HCT116 (cell line): ENCODE measurements around the gene ADAMTS4. TPM values are rescaled to one million over a fixed set of nuclear protein-coding genes. Genes with fewer than 3 reads are reported as not detected.

ENCODE experiments used
- ATAC-seq: fragments of 200-7000 bp; cut with Tn5 transposase; 2 replicates; pipeline ENCODE4 v1.9.1; 2020; ENCODE audit warnings: mild to moderate bottlenecking, moderate library complexity
- BruUV-seq: library from RNA; stranded (reverse); fragments of 400-500 nt; replicated peaks from 2 replicates; lab custom pipeline; 2021; lab: Mats Ljungman, UMichigan
- CTCF ChIA-PET: fragments of 300-600 bp; sonication (Branson Sonifier 250); formaldehyde crosslinking; loops from one replicate; lab custom pipeline; 2021; ENCODE audit warnings: antibody characterized with exemption; lab: Charles Lee
- POLR2A ChIA-PET: fragments of 300-600, 350-600 bp; sonication (Branson Sonifier 250); formaldehyde crosslinking; loops from one replicate; lab custom pipeline; 2021; ENCODE audit warnings: antibody characterized with exemption; lab: Charles Lee
- RAD21 ChIA-PET, 2 experiments: fragments of 300-600 bp; sonication (Branson Sonifier 250); formaldehyde crosslinking; loops; one replicate each; lab custom pipeline; 2023; ENCODE audit warnings: low total read pairs in 2 of 2; ENCODE audit not compliant: uncharacterized antibody in 2 of 2, unreplicated experiment in 2 of 2, low non-redundant PET in 1 of 2; lab: Charles Lee
- DNase-seq: peaks from one replicate; pipeline ENCODE4 v3.0.0-alpha.2; 2010; ENCODE audit warnings: low read depth, low spot score
- H2AFZ ChIP-seq: fragments of 200-600 bp; shearing (Covaris generic), sonication (generic); 2 replicates; pipeline ENCODE4 v1.6.1; 2017; ENCODE audit warnings: low read depth, mixed run types, mixed read lengths, antibody characterized with exemption, low read length; ENCODE audit not compliant: poor library complexity, severe bottlenecking
- H3K27ac ChIP-seq: 2 replicates; pipeline ENCODE4 v1.5.1; 2012; ENCODE audit warnings: low read depth, low read length
- H3K27me3 ChIP-seq: fragments of 200-600 bp; sonication (generic); 2 replicates; pipeline ENCODE4 v1.6.1; 2016; ENCODE audit warnings: mixed run types, low read length, mixed read lengths; ENCODE audit not compliant: insufficient read depth
- H3K36me3 ChIP-seq, 2 experiments: fragments of 200-500 bp in 1 of 2; fragments of 200-600 bp in 1 of 2; sonication (Bioruptor generic) in 1 of 2; sonication (generic) in 1 of 2; 2 replicates each; pipeline versions ENCODE4 v1.5.1 to v1.6.1; 2014 to 2016; ENCODE audit warnings: low read length in 2 of 2, inconsistent platforms in 1 of 2, mixed read lengths in 1 of 2, mixed run types in 1 of 2; ENCODE audit not compliant: insufficient read depth in 2 of 2, control insufficient read depth in 1 of 2
- H3K4me1 ChIP-seq, 2 experiments: fragments of 200-600 bp in 1 of 2; sonication (generic) in 1 of 2; 2 replicates each; pipeline versions ENCODE4 v1.5.1 to v1.6.1; 2012 to 2017; ENCODE audit warnings: low read length in 2 of 2, inconsistent platforms in 1 of 2, mild to moderate bottlenecking in 1 of 2, mixed read lengths in 1 of 2, mixed run types in 1 of 2, moderate library complexity in 1 of 2; ENCODE audit not compliant: insufficient read depth in 2 of 2, control insufficient read depth in 1 of 2
- H3K4me2 ChIP-seq: fragments of 200-600 bp; sonication (generic); 2 replicates; pipeline ENCODE4 v1.6.1; 2017; ENCODE audit warnings: mixed run types, low read length, mixed read lengths
- H3K4me3 ChIP-seq, 2 experiments: fragments of 200-600 bp in 1 of 2; sonication (generic) in 1 of 2; replicated peaks in 1 of 2; 2 replicates each; pipeline ENCODE4 v1.5.1; 2011 to 2016; ENCODE audit warnings: low read length in 2 of 2, control low read depth in 1 of 2, low read depth in 1 of 2, mild to moderate bottlenecking in 1 of 2, mixed read lengths in 1 of 2, mixed run types in 1 of 2
- H3K79me2 ChIP-seq: fragments of 200-600 bp; sonication (generic); 2 replicates; pipeline ENCODE4 v1.6.1; 2017; ENCODE audit warnings: mild to moderate bottlenecking, mixed run types, low read length, moderate library complexity, mixed read lengths; ENCODE audit not compliant: insufficient read depth
- H3K9ac ChIP-seq: fragments of 200-600 bp; sonication (generic); 2 replicates; pipeline ENCODE4 v1.6.1; 2016; ENCODE audit warnings: low read length, mixed read lengths
- H3K9me2 ChIP-seq: fragments of 200-600 bp; sonication (generic), shearing (Covaris generic); 2 replicates; pipeline ENCODE4 v1.6.1; 2017; ENCODE audit warnings: mixed run types, mild to moderate bottlenecking, moderate library complexity; ENCODE audit not compliant: insufficient read depth
- H3K9me3 ChIP-seq, 2 experiments: fragments of 200-500 bp in 1 of 2; fragments of 200-600 bp in 1 of 2; sonication (Bioruptor generic) in 1 of 2; sonication (generic) in 1 of 2; 2 replicates each; pipeline ENCODE4 v1.6.1; 2014 to 2017; ENCODE audit warnings: low read length in 2 of 2, mixed read lengths in 2 of 2, inconsistent platforms in 1 of 2, low read depth in 1 of 2, mild to moderate bottlenecking in 1 of 2, mixed run types in 1 of 2, moderate library complexity in 1 of 2; ENCODE audit not compliant: control insufficient read depth in 1 of 2, insufficient read depth in 1 of 2
- H4K20me1 ChIP-seq: fragments of 200-600 bp; sonication (generic), shearing (Covaris generic); 2 replicates; pipeline ENCODE4 v1.6.1; 2017; ENCODE audit warnings: mixed run types, mild to moderate bottlenecking, moderate library complexity; ENCODE audit not compliant: insufficient read depth
- EGR1 ChIP-seq: IDR thresholded peaks from 2 replicates; pipeline ENCODE4 v1.6.1; 2012; ENCODE audit warnings: low read depth
- ELF1 ChIP-seq: IDR thresholded peaks from 2 replicates; pipeline ENCODE4 v1.6.1; 2012; ENCODE audit warnings: low read depth, borderline replicate concordance
- EZH2 ChIP-seq: fragments of 200-600 bp; sonication (generic); IDR thresholded peaks from 2 replicates; pipeline ENCODE4 v1.6.1; 2017; ENCODE audit warnings: antibody characterized with exemption, mixed run types
- POLR2AphosphoS5 ChIP-seq: IDR thresholded peaks from 2 replicates; pipeline ENCODE4 v1.6.1; 2011; ENCODE audit warnings: mild to moderate bottlenecking, low read depth, low read length, moderate library complexity
- RAD21 ChIP-seq: IDR thresholded peaks from 2 replicates; pipeline ENCODE4 v1.6.1; 2012; ENCODE audit warnings: low read depth, mild to moderate bottlenecking
- SRF ChIP-seq: IDR thresholded peaks from 2 replicates; pipeline ENCODE4 v1.6.1; 2012; ENCODE audit warnings: low read depth
- YY1 ChIP-seq: IDR thresholded peaks from 2 replicates; pipeline ENCODE4 v1.6.1; 2011; ENCODE audit warnings: low read length, low read depth, moderate library complexity, mild to moderate bottlenecking; ENCODE audit not compliant: insufficient replicate concordance; ENCODE audit errors: extremely low read depth
- intact Hi-C: fragments of 100-400 bp; cut with micrococcal nuclease; formaldehyde crosslinking; loops from 2 replicates; pipeline ENCODE4 v1.10.0; 2022
- total RNA-seq: library from RNA; stranded (reverse); gene quantifications from one replicate; pipeline ENCODE4 v1.2.1, GENCODE V29; 2021; ENCODE audit not compliant: unreplicated experiment
- TF ChIP-seq, protein P1 (sequence below): IDR thresholded peaks from 2 replicates; pipeline ENCODE4 v1.6.1; 2011; ENCODE audit warnings: mild to moderate bottlenecking, low read length, moderate library complexity; ENCODE audit not compliant: insufficient replicate concordance; ENCODE audit errors: extremely low read depth
- TF ChIP-seq, protein P2 (sequence below), 3 experiments: fragments of 200-600 bp in 1 of 3; sonication (generic) in 1 of 3; IDR thresholded peaks in 2 of 3; conservative IDR thresholded peaks in 1 of 3; 2 replicates each; pipeline ENCODE4 v1.5.1; 2012 to 2017; ENCODE audit warnings: low read depth in 2 of 3, low read length in 2 of 3, antibody characterized with exemption in 1 of 3, borderline replicate concordance in 1 of 3, control low read depth in 1 of 3, mild to moderate bottlenecking in 1 of 3, mixed read lengths in 1 of 3, mixed run types in 1 of 3, moderate library complexity in 1 of 3; ENCODE audit not compliant: insufficient read depth in 1 of 3
- TF ChIP-seq, protein P3 (sequence below): IDR thresholded peaks from 2 replicates; pipeline ENCODE4 v1.6.1; 2012
- TF ChIP-seq, protein P4 (sequence below): IDR thresholded peaks from 2 replicates; pipeline ENCODE4 v1.6.1; 2012; ENCODE audit warnings: low read depth
- TF ChIP-seq, protein P5 (sequence below): IDR thresholded peaks from 2 replicates; pipeline ENCODE4 v1.6.1; 2012

The ADAMTS4 gene
- total RNA-seq, 1 experiment from 2014 or later, result not detected

DNA sequence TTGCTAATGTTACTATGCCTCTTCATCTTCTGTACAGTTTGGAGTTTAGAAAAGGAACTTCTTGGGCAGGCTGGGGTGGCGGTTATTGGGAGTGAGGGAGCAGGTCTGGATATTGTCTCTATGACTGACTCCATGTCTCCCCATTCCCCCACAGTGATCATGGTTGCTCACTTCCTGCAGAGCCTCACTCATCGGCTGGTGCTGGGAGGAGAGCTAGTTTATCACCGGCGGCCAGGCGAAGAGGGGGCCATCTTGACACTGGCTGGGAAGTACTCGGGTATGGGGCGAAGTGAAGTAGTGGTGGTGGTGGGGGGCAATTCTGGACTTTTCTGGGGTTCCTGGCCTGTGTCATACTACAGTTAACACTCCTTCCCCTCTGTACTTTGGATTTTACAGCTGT, 29.2 kb upstream of the ADAMTS4 start (continued):
- TF ChIP-seq, protein P1, sequence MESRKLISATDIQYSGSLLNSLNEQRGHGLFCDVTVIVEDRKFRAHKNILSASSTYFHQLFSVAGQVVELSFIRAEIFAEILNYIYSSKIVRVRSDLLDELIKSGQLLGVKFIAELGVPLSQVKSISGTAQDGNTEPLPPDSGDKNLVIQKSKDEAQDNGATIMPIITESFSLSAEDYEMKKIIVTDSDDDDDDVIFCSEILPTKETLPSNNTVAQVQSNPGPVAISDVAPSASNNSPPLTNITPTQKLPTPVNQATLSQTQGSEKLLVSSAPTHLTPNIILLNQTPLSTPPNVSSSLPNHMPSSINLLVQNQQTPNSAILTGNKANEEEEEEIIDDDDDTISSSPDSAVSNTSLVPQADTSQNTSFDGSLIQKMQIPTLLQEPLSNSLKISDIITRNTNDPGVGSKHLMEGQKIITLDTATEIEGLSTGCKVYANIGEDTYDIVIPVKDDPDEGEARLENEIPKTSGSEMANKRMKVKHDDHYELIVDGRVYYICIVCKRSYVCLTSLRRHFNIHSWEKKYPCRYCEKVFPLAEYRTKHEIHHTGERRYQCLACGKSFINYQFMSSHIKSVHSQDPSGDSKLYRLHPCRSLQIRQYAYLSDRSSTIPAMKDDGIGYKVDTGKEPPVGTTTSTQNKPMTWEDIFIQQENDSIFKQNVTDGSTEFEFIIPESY, result no peak
- TF ChIP-seq, protein P2, sequence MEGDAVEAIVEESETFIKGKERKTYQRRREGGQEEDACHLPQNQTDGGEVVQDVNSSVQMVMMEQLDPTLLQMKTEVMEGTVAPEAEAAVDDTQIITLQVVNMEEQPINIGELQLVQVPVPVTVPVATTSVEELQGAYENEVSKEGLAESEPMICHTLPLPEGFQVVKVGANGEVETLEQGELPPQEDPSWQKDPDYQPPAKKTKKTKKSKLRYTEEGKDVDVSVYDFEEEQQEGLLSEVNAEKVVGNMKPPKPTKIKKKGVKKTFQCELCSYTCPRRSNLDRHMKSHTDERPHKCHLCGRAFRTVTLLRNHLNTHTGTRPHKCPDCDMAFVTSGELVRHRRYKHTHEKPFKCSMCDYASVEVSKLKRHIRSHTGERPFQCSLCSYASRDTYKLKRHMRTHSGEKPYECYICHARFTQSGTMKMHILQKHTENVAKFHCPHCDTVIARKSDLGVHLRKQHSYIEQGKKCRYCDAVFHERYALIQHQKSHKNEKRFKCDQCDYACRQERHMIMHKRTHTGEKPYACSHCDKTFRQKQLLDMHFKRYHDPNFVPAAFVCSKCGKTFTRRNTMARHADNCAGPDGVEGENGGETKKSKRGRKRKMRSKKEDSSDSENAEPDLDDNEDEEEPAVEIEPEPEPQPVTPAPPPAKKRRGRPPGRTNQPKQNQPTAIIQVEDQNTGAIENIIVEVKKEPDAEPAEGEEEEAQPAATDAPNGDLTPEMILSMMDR (IDR thresholded peaks at IDR 0.05 in 2 of 3, conservative IDR thresholded peaks at IDR 0.05 in 1 of 3; ENCODE audit: borderline replicate concordance in 1 of 3, insufficient read depth in 1 of 3, low read depth in 2 of 3, low read length in 2 of 3), result no peak
- TF ChIP-seq EGR1, result no peak
- TF ChIP-seq SRF, result no peak
- TF ChIP-seq, protein P3, sequence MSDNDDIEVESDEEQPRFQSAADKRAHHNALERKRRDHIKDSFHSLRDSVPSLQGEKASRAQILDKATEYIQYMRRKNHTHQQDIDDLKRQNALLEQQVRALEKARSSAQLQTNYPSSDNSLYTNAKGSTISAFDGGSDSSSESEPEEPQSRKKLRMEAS, result no peak
- no peak for TF ChIP-seq ELF1

DNA sequence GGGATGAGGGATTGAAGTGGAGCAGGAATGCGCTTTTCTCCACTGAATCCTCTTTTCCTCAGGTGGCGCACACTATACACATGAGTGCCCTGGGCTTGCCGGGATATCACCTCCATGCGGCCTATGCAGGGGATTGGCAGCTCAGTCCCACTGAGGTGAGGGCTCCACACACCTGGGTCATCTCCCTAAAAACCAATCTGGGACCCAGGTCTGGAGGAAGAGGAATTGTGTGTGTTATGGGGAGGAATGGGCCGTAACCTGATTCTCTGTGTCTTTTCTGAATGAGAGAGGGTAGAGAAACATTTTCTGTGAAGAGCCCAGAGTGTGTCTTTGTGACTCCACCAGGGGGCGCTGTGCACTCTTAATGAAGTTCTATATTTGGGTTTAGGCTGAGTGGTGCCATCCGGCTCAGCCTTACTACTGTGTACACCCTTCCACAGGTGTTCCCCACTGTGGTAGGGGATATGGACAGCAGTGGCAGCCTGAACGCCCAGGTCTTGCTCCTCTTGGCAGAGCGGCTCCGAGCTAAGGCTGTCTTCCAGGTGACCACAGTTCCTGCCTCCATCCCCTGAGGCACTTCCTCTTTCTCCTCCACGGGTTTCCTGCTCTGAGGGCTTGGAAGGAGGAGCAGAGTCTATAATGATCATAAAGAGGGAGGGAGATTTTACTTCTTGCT, 28.5 kb upstream of the ADAMTS4 start:
- CTCF ChIA-PET, result interaction anchor here (1.0 to 3.1 kb wide), 6 partner anchors 9 to 155 kb away, joined by 3 to 46 read pairs (median 14); partner anchors contain the start of gene CFAP126
- peak; percentile 50 for DNase-seq
- POLR2A ChIA-PET, result no interaction called here
- H3K9ac ChIP-seq, result peak overlapping the region; percentile 72
- H3K4me2 ChIP-seq, result peak overlapping the region; percentile 93
- ATAC-seq, result peak; percentile 68
- peak overlapping the region; percentile 66 to 72 for H3K4me3 ChIP-seq
- RAD21 ChIA-PET, result interaction anchor here in 1 of 2 experiments (1.3 kb wide), 1 partner anchor 64 kb away, joined by 5 read pairs; no protein-coding TSS in a partner anchor
- peaks cover 4 to 17% of the 10 kb centered on the region in 2 experiments for H3K36me3 ChIP-seq
- no peaks in the 10 kb centered on the region for H4K20me1 ChIP-seq
- intact Hi-C loops, result loop anchor here (1.0 kb wide), 3 partner anchors 64 to 155 kb away; no protein-coding TSS in a partner anchor
- no peaks in the 10 kb centered on the region for H3K79me2 ChIP-seq
- no peaks in the 10 kb centered on the region for H3K9me3 ChIP-seq
- H3K4me1 ChIP-seq, result peaks cover 14 to 24% of the 10 kb centered on the region in 2 experiments; a peak in 3 of 4 replicates
- no TSS peak for BruUV-seq
- peak overlapping the region; percentile 69 for H3K27ac ChIP-seq
- no peak overlapping the region for H2AFZ ChIP-seq
- no peaks in the 10 kb centered on the region for H3K27me3 ChIP-seq
- no peaks in the 10 kb centered on the region for H3K9me2 ChIP-seq
- TF ChIP-seq EZH2 (no peak), POLR2AphosphoS5 (no peak), RAD21 (peak; percentile 76), EGR1 (no peak), YY1 (no peak)
- TF ChIP-seq, protein P3, result no peak
- TF ChIP-seq, protein P4, sequence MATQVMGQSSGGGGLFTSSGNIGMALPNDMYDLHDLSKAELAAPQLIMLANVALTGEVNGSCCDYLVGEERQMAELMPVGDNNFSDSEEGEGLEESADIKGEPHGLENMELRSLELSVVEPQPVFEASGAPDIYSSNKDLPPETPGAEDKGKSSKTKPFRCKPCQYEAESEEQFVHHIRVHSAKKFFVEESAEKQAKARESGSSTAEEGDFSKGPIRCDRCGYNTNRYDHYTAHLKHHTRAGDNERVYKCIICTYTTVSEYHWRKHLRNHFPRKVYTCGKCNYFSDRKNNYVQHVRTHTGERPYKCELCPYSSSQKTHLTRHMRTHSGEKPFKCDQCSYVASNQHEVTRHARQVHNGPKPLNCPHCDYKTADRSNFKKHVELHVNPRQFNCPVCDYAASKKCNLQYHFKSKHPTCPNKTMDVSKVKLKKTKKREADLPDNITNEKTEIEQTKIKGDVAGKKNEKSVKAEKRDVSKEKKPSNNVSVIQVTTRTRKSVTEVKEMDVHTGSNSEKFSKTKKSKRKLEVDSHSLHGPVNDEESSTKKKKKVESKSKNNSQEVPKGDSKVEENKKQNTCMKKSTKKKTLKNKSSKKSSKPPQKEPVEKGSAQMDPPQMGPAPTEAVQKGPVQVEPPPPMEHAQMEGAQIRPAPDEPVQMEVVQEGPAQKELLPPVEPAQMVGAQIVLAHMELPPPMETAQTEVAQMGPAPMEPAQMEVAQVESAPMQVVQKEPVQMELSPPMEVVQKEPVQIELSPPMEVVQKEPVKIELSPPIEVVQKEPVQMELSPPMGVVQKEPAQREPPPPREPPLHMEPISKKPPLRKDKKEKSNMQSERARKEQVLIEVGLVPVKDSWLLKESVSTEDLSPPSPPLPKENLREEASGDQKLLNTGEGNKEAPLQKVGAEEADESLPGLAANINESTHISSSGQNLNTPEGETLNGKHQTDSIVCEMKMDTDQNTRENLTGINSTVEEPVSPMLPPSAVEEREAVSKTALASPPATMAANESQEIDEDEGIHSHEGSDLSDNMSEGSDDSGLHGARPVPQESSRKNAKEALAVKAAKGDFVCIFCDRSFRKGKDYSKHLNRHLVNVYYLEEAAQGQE, result no peak
- TF ChIP-seq, protein P5, sequence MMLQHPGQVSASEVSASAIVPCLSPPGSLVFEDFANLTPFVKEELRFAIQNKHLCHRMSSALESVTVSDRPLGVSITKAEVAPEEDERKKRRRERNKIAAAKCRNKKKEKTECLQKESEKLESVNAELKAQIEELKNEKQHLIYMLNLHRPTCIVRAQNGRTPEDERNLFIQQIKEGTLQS, result no peak
